ENCODE results near the gene FAM168A.
"Not testable (repeated sequence)": the region's sequence is repeated elsewhere in the genome, so short reads cannot be mapped to it uniquely, and the experiment has no call there.

GRCh38 chr11:73580749-73581148 lies 17.2 kb downstream of the FAM168A start:
- not testable (repeated sequence) for TF ChIP-seq CLOCK (CRISPR knock-in tag; IDR thresholded peaks at IDR 0.05; ENCODE audit: borderline replicate concordance); POLR2G (IDR thresholded peaks at IDR 0.05; ENCODE audit: low read depth, low read length); ZNF263 (CRISPR knock-in tag; IDR thresholded peaks at IDR 0.05; ENCODE audit: borderline replicate concordance); NFE2 (IDR thresholded peaks at IDR 0.05; ENCODE audit: low read depth); SMARCA5 (IDR thresholded peaks at IDR 0.05); POLR2AphosphoS5 (IDR thresholded peaks at IDR 0.05; ENCODE audit: control insufficient read depth, insufficient read depth, low read depth, low read length); EP300 (IDR thresholded peaks at IDR 0.05; ENCODE audit: low read length); CTCF (IDR thresholded peaks at IDR 0.05 in 2 of 3, conservative IDR thresholded peaks at IDR 0.05 in 1 of 3; ENCODE audit: insufficient read depth in 2 of 3, low read depth in 1 of 3, low read length in 3 of 3); STAT5B (CRISPR knock-in tag; IDR thresholded peaks at IDR 0.05)
- TF ChIP-seq, protein P1, sequence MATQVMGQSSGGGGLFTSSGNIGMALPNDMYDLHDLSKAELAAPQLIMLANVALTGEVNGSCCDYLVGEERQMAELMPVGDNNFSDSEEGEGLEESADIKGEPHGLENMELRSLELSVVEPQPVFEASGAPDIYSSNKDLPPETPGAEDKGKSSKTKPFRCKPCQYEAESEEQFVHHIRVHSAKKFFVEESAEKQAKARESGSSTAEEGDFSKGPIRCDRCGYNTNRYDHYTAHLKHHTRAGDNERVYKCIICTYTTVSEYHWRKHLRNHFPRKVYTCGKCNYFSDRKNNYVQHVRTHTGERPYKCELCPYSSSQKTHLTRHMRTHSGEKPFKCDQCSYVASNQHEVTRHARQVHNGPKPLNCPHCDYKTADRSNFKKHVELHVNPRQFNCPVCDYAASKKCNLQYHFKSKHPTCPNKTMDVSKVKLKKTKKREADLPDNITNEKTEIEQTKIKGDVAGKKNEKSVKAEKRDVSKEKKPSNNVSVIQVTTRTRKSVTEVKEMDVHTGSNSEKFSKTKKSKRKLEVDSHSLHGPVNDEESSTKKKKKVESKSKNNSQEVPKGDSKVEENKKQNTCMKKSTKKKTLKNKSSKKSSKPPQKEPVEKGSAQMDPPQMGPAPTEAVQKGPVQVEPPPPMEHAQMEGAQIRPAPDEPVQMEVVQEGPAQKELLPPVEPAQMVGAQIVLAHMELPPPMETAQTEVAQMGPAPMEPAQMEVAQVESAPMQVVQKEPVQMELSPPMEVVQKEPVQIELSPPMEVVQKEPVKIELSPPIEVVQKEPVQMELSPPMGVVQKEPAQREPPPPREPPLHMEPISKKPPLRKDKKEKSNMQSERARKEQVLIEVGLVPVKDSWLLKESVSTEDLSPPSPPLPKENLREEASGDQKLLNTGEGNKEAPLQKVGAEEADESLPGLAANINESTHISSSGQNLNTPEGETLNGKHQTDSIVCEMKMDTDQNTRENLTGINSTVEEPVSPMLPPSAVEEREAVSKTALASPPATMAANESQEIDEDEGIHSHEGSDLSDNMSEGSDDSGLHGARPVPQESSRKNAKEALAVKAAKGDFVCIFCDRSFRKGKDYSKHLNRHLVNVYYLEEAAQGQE (IDR thresholded peaks at IDR 0.05; ENCODE audit: borderline replicate concordance): not testable (repeated sequence)
- TF ChIP-seq, protein P1 (CRISPR knock-in tag; IDR thresholded peaks at IDR 0.05; ENCODE audit: low read depth): not testable (repeated sequence)
